Upper lobe of left lung (tissue), 4 donors: ENCODE results near the gene TOX2.

Source experiments
- POLR2AphosphoS5 ChIP-seq, 2 donors: sonication (generic); formaldehyde crosslinking; IDR thresholded peaks; one replicate each; pipeline ENCODE4 v1.5.1; 2017; ENCODE audit warnings: antibody characterized with exemption in 2 of 2
- TF ChIP-seq, protein P1 (sequence below), 6 experiments: fragments of 450-650 bp in 4 of 6; fragments of 200-600 bp in 2 of 6; sonication (generic) in 2 of 6; IDR thresholded peaks; one replicate each; pipeline ENCODE4 v1.5.1; 2016 to 2019; ENCODE audit warnings: antibody characterized with exemption in 6 of 6

DNA sequence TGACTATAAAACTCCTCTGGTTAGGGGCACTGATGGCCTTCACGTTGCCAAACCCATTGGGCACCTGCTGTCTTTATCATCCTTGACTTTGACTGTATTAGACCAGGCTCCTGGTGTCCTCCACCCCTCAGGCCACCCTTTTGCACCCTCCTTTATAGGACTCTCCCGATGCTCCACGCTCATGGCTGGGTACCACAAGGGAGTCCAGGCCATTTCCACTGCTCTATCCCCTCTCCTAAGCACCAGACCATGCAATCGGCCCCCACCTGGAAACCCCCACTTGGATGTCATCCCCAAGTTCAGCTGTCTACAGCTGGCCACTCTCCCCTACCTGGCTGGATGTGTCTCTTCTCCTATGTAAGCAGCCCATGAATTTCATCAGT lies 115.2 kb downstream of the TOX2 start:
- TF ChIP-seq, protein P1, sequence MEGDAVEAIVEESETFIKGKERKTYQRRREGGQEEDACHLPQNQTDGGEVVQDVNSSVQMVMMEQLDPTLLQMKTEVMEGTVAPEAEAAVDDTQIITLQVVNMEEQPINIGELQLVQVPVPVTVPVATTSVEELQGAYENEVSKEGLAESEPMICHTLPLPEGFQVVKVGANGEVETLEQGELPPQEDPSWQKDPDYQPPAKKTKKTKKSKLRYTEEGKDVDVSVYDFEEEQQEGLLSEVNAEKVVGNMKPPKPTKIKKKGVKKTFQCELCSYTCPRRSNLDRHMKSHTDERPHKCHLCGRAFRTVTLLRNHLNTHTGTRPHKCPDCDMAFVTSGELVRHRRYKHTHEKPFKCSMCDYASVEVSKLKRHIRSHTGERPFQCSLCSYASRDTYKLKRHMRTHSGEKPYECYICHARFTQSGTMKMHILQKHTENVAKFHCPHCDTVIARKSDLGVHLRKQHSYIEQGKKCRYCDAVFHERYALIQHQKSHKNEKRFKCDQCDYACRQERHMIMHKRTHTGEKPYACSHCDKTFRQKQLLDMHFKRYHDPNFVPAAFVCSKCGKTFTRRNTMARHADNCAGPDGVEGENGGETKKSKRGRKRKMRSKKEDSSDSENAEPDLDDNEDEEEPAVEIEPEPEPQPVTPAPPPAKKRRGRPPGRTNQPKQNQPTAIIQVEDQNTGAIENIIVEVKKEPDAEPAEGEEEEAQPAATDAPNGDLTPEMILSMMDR (IDR thresholded peaks at IDR 0.05): no peak
- no peak for TF ChIP-seq POLR2AphosphoS5 (IDR thresholded peaks at IDR 0.05)
